RKO (cell line): ENCODE results near the gene NCF4.

ENCODE experiments used
- DNase-seq: peaks from one replicate; pipeline ENCODE4 v3.0.0-alpha.2; 2016; ENCODE audit warnings: low spot score

The NCF4 gene

GRCh38 chr22:36864454-36865215, 3.8 kb downstream of the NCF4 start:
- no peak for DNase-seq

GRCh38 chr22:36865346-36865745, 4.5 kb downstream of the NCF4 start:
- DNase-seq: no peak

- no peak for DNase-seq
Measured at GRCh38 chr22:36867695-36868094, 6.9 kb downstream of the NCF4 start.

- no peak for DNase-seq
Measured at GRCh38 chr22:36868546-36869181, 7.9 kb downstream of the NCF4 start.

GRCh38 chr22:36870250-36870649, 9.4 kb downstream of the NCF4 start:
- peak; percentile 21 for DNase-seq

- no peak for DNase-seq
Measured at GRCh38 chr22:36871669-36872081, 10.9 kb downstream of the NCF4 start.

- DNase-seq: peak; percentile 4
Measured at GRCh38 chr22:36872084-36872483, 11.3 kb downstream of the NCF4 start.

GRCh38 chr22:36872866-36873498, 12.2 kb downstream of the NCF4 start:
- DNase-seq: no peak

GRCh38 chr22:36873614-36874308, 13.0 kb downstream of the NCF4 start:
- peak; percentile 50 for DNase-seq

GRCh38 chr22:36874309-36874696, 13.5 kb downstream of the NCF4 start:
- no peak for DNase-seq

GRCh38 chr22:36874736-36875135, 13.9 kb downstream of the NCF4 start:
- DNase-seq: no peak

GRCh38 chr22:36875741-36876140, 14.9 kb downstream of the NCF4 start:
- no peak for DNase-seq

- DNase-seq: no peak
Measured at GRCh38 chr22:36879775-36880174, 19.0 kb downstream of the NCF4 start.

- no peak for DNase-seq
Measured at GRCh38 chr22:36881504-36882245, 20.9 kb downstream of the NCF4 start.

GRCh38 chr22:36884349-36885158, 23.7 kb downstream of the NCF4 start:
- DNase-seq: peak; percentile 5

GRCh38 chr22:36885474-36885873, 24.7 kb downstream of the NCF4 start:
- no peak for DNase-seq

- no peak for DNase-seq
Measured at GRCh38 chr22:36886016-36886415, 25.2 kb downstream of the NCF4 start.

GRCh38 chr22:36887162-36887561, 26.4 kb downstream of the NCF4 start:
- DNase-seq: no peak

- no peak for DNase-seq
Measured at GRCh38 chr22:36891646-36892045, 30.8 kb downstream of the NCF4 start.

GRCh38 chr22:36892292-36892691, 31.5 kb downstream of the NCF4 start:
- no peak for DNase-seq

- no peak for DNase-seq
Measured at GRCh38 chr22:36893262-36893661, 32.5 kb downstream of the NCF4 start.
